Right lobe of liver (tissue), 6 donors: ENCODE measurements around the gene SPTBN1. TPM values are rescaled to one million over a fixed set of nuclear protein-coding genes. Genes with fewer than 3 reads are reported as not detected.

Source experiments
- ATAC-seq, 4 donors: fragments of 200-7000 bp; cut with Tn5 transposase; one replicate each; pipeline ENCODE4 v1.9.1; 2020; ENCODE audit warnings: mild to moderate bottlenecking in 4 of 4, moderate library complexity in 4 of 4
- DNase-seq, 3 donors: peaks; one replicate each; pipeline ENCODE4 v3.0.0-alpha.2; 2020
- H3K27ac ChIP-seq, 3 donors: fragments of 200-600 bp; one replicate each; pipeline ENCODE4 v1.8.0; 2022
- H3K27me3 ChIP-seq, 2 donors: fragments of 200-600 bp; one replicate each; pipeline ENCODE4 v1.8.0; 2022
- H3K36me3 ChIP-seq, 4 donors: fragments of 200-600 bp; sonication (generic) in 1 of 4; one replicate each; pipeline versions ENCODE4 v1.5.1 to v1.8.0; 2017 to 2022; ENCODE audit warnings: control low read depth in 1 of 4
- H3K4me1 ChIP-seq, 4 donors: fragments of 200-600 bp; sonication (generic) in 1 of 4; one replicate each; pipeline versions ENCODE4 v1.5.1 to v1.8.0; 2017 to 2022; ENCODE audit warnings: control low read depth in 1 of 4
- H3K4me3 ChIP-seq, 3 donors: fragments of 200-600 bp; one replicate each; pipeline ENCODE4 v1.8.0; 2022
- H3K9me3 ChIP-seq, 4 donors: fragments of 200-600 bp; sonication (generic) in 1 of 4; one replicate each; pipeline versions ENCODE4 v1.5.1 to v1.8.0; 2017 to 2022; ENCODE audit warnings: control low read depth in 1 of 4
- CTCF ChIP-seq, 4 donors: fragments of 200-600 bp in 3 of 4; fragments of 450-650 bp in 1 of 4; IDR thresholded peaks; one replicate each; pipeline versions ENCODE4 v1.5.1 to v1.8.0; 2016 to 2022; ENCODE audit warnings: antibody characterized with exemption in 4 of 4, mild to moderate bottlenecking in 2 of 4
- POLR2A ChIP-seq: fragments of 450-650 bp; IDR thresholded peaks from one replicate; pipeline ENCODE4 v1.6.1; 2017; ENCODE audit warnings: antibody characterized with exemption, mild to moderate bottlenecking
- WGBS: methylation state at CpG from one replicate; pipeline ENCODE4 v1.1.6; 2018; ENCODE audit warnings: low coverage, low lambda C conversion rate; ENCODE audit not compliant: insufficient coverage; ENCODE audit errors: missing lambda C conversion rate; 5-methylcytosine and 5-hydroxymethylcytosine counted together
- intact Hi-C, 2 donors: fragments of 100-400 bp; cut with DNase I; formaldehyde crosslinking; loops; one replicate each; pipeline versions ENCODE4 v1.11.2 to v1.14.1; 2022
- total RNA-seq, 6 experiments: library from RNA; depleted of rRNA in 2 of 6; stranded (reverse); fragments of >200 nt in 2 of 6; fragmentation: NEBNext Ultra II Directional in 3 of 6; extraction: Animal tissue kit (Norgen Biotek cat#: 25700) in 3 of 6; gene quantifications; one replicate each; pipeline versions ENCODE4 v1.1.0 to v1.2.4, GENCODE V29; 2016 to 2023
- donor health status: DM: no; HTN: yes; CAD: no.
- donor health status: DM: no; HTN: no; CAD: no.
- donor health status: DM: no; HTN: no; CAD: no.
- donor health status: DM: no; HTN: yes; CAD: no.
- donor health status: DM: no; HTN: yes; CAD: no.

The SPTBN1 gene
- total RNA-seq, 6 experiments from 2014 or later: 107 to 315 (median 227) TPM

- Histone ChIP-seq H3K4me1 (peaks cover 0 to 79% (median 42%) of the 10 kb centered on the region in 4 donors), H3K27me3 (no peaks in the 10 kb centered on the region), H3K36me3 (no peaks in the 10 kb centered on the region), H3K27ac (peak overlapping the region in 2 of 3 donors; percentile 41 to 70), H3K9me3 (no peaks in the 10 kb centered on the region), H3K4me3 (no peak overlapping the region)
- intact Hi-C loops: no loop called here
- TF ChIP-seq POLR2A (no peak), CTCF (IDR thresholded peaks at IDR 0.05) (no peak)
- DNase-seq (no peak), ATAC-seq (peak in 1 of 4 donors; percentile 9)
These were observed 109.4 kb downstream of the SPTBN1 start for GRCh38 chr2:54565551-54565950.

GRCh38 chr2:54566896-54567295 is 110.8 kb downstream of the SPTBN1 start:
- no peak for TF ChIP-seq POLR2A
- TF ChIP-seq CTCF (IDR thresholded peaks at IDR 0.05): no peak
- no peaks in the 10 kb centered on the region for H3K9me3 ChIP-seq
- ATAC-seq (peak; percentile 43 to 72 (median 65)), DNase-seq (peak in 1 of 3 donors; percentile 59)
- H3K4me3 ChIP-seq: no peak overlapping the region
- peaks cover 0 to 80% (median 41%) of the 10 kb centered on the region in 4 donors for H3K4me1 ChIP-seq
- H3K36me3 ChIP-seq: no peaks in the 10 kb centered on the region
- H3K27ac ChIP-seq: peak overlapping the region; percentile 4 to 70 (median 41)
- WGBS: 19% methylated on average over 1 of the region's 1 CpG
- H3K27me3 ChIP-seq: no peaks in the 10 kb centered on the region
- intact Hi-C loops: no loop called here

GRCh38 chr2:54568876-54569321 is 112.8 kb downstream of the SPTBN1 start:
- Histone ChIP-seq H3K9me3 (no peaks in the 10 kb centered on the region), H3K27ac (peak overlapping the region; percentile 27 to 70 (median 51)), H3K4me3 (no peak overlapping the region), H3K36me3 (no peaks in the 10 kb centered on the region), H3K27me3 (no peaks in the 10 kb centered on the region), H3K4me1 (peaks cover 0 to 98% (median 49%) of the 10 kb centered on the region in 4 donors)
- DNase-seq (no peak), ATAC-seq (no peak)
- TF ChIP-seq POLR2A (no peak), CTCF (IDR thresholded peaks at IDR 0.05) (no peak)
- intact Hi-C loops: no loop called here
- 16% methylated on average over 5 of the region's 5 CpGs for WGBS

GRCh38 chr2:54569745-54570301 is 113.7 kb downstream of the SPTBN1 start:
- Histone ChIP-seq H3K9me3 (no peaks in the 10 kb centered on the region), H3K27me3 (no peaks in the 10 kb centered on the region), H3K4me3 (no peak overlapping the region), H3K36me3 (no peaks in the 10 kb centered on the region), H3K27ac (peak overlapping the region; percentile 27 to 51 (median 46)), H3K4me1 (peaks cover 0 to 98% (median 47%) of the 10 kb centered on the region in 4 donors)
- DNase-seq (no peak), ATAC-seq (no peak)
- no peak for TF ChIP-seq POLR2A
- no peak for TF ChIP-seq CTCF (IDR thresholded peaks at IDR 0.05)
- WGBS: 100% methylated on average over 1 of the region's 3 CpGs
- intact Hi-C loops: loop anchor here in 1 of 2 donors (10.0 kb wide), 1 partner anchor 55 kb away; no protein-coding TSS in a partner anchor
